GM18519 (cell line): Measurements from ENCODE around the gene SLC14A1.

Source experiments
- ATAC-seq: cut with Tn5 transposase; IDR thresholded peaks from one replicate; pipeline ENCODE4 v1.9.1; 2021; ENCODE audit warnings: mild to moderate bottlenecking, moderate library complexity; ENCODE audit not compliant: unreplicated experiment, low FRiP score

SLC14A1 gene

GRCh38 chr18:45719106-45719505, 4.9 kb upstream of the SLC14A1 start:
- no peak for ATAC-seq

- ATAC-seq: peak; percentile 95
Measured at GRCh38 chr18:45722899-45723298, 1.1 kb upstream of the SLC14A1 start.

- ATAC-seq: no peak
Measured at GRCh38 chr18:45724601-45725000, 620 bp downstream of the SLC14A1 start.

GRCh38 chr18:45725336-45725735, 1.4 kb downstream of the SLC14A1 start:
- no peak for ATAC-seq

GRCh38 chr18:45726603-45727002, 2.6 kb downstream of the SLC14A1 start:
- no peak for ATAC-seq

- no peak for ATAC-seq
Measured at GRCh38 chr18:45727068-45727467, 3.1 kb downstream of the SLC14A1 start.

GRCh38 chr18:45728336-45729010, 4.5 kb downstream of the SLC14A1 start:
- ATAC-seq: no peak

- no peak for ATAC-seq
Measured at GRCh38 chr18:45730832-45731575, 7.0 kb downstream of the SLC14A1 start.

GRCh38 chr18:45731716-45732115, 7.7 kb downstream of the SLC14A1 start:
- no peak for ATAC-seq

- ATAC-seq: no peak
Measured at GRCh38 chr18:45733535-45733934, 9.6 kb downstream of the SLC14A1 start.

GRCh38 chr18:45734505-45734904, 10.5 kb downstream of the SLC14A1 start:
- no peak for ATAC-seq

GRCh38 chr18:45734944-45735343, 11.0 kb downstream of the SLC14A1 start:
- ATAC-seq: no peak

- no peak for ATAC-seq
Measured at GRCh38 chr18:45738660-45739059, 14.7 kb downstream of the SLC14A1 start.

GRCh38 chr18:45739268-45739667, 15.3 kb downstream of the SLC14A1 start:
- ATAC-seq: no peak

GRCh38 chr18:45739848-45740247, 15.9 kb downstream of the SLC14A1 start:
- no peak for ATAC-seq

GRCh38 chr18:45741056-45741455, 17.1 kb downstream of the SLC14A1 start:
- no peak for ATAC-seq

- ATAC-seq: no peak
Measured at GRCh38 chr18:45745817-45746461, 22.0 kb downstream of the SLC14A1 start.

- ATAC-seq: no peak
Measured at GRCh38 chr18:45748501-45748900, 24.5 kb downstream of the SLC14A1 start.

GRCh38 chr18:45749918-45750689, 26.1 kb downstream of the SLC14A1 start:
- peak; percentile 51 for ATAC-seq

GRCh38 chr18:45751766-45752165, 27.8 kb downstream of the SLC14A1 start:
- ATAC-seq: no peak

GRCh38 chr18:45752681-45753080, 28.7 kb downstream of the SLC14A1 start:
- no peak for ATAC-seq
